H1 (cell line): Measurements from ENCODE around the gene KDR. TPM values are rescaled to one million over a fixed set of nuclear protein-coding genes. Genes with fewer than 3 reads are reported as not detected.

Source experiments
- CTCF ChIA-PET: fragments of 300-600 bp; sonication (Branson Sonifier 250); formaldehyde crosslinking; loops from one replicate; lab custom pipeline; 2021; ENCODE audit not compliant: partially characterized antibody; lab: Charles Lee
- POLR2A ChIA-PET: fragments of 300-600 bp; sonication (Branson Sonifier 250); formaldehyde crosslinking; loops from one replicate; lab custom pipeline; 2021; ENCODE audit warnings: inconsistent platforms; ENCODE audit not compliant: partially characterized antibody; lab: Charles Lee
- DNase-seq, 2 experiments: peaks; one replicate each; pipeline versions ENCODE4 v3.0.0 to v3.0.0-alpha.2; 2010 to 2022; ENCODE audit warnings: low spot score in 2 of 2, low read depth in 1 of 2, mixed read lengths in 1 of 2
- FAIRE-seq: peaks from 2 replicates; lab custom pipeline; 2011; peaks lifted over from hg19 to GRCh38; lab: Jason Lieb, UNC
- H2AFZ ChIP-seq: 2 replicates; pipeline ENCODE4 v1.8.1; 2012; ENCODE audit warnings: low read length, inconsistent platforms
- H2AK5ac ChIP-seq: 2 replicates; pipeline ENCODE4 v1.6.1; 2013; ENCODE audit warnings: low read depth, low read length
- H2BK120ac ChIP-seq: replicated peaks from 2 replicates; pipeline ENCODE3; 2013; ENCODE audit warnings: low read depth, low read length, inconsistent platforms
- H2BK12ac ChIP-seq: 2 replicates; pipeline ENCODE4 v1.6.1; 2013; ENCODE audit warnings: low read depth, low read length
- H2BK15ac ChIP-seq: 2 replicates; pipeline ENCODE4 v1.6.1; 2013; ENCODE audit warnings: low read length
- H2BK20ac ChIP-seq: 2 replicates; pipeline ENCODE4 v1.6.1; 2013; ENCODE audit warnings: low read length
- H2BK5ac ChIP-seq: 2 replicates; pipeline ENCODE4 v1.6.1; 2013; ENCODE audit warnings: low read depth, low read length
- H3K14ac ChIP-seq: 2 replicates; pipeline ENCODE4 v1.6.1; 2013; ENCODE audit warnings: inconsistent platforms; ENCODE audit not compliant: insufficient read length
- H3K18ac ChIP-seq: 2 replicates; pipeline ENCODE4 v1.6.1; 2013; ENCODE audit warnings: low read length; ENCODE audit errors: extremely low read depth
- H3K23ac ChIP-seq: 2 replicates; pipeline ENCODE4 v1.6.1; 2013; ENCODE audit warnings: inconsistent platforms; ENCODE audit not compliant: insufficient read length
- H3K23me2 ChIP-seq: 2 replicates; pipeline ENCODE4 v1.6.1; 2013; ENCODE audit warnings: low read depth, low read length
- H3K27ac ChIP-seq: 2 replicates; pipeline ENCODE4 v1.6.1; 2011; ENCODE audit warnings: low read depth, low read length, inconsistent platforms
- H3K27me3 ChIP-seq, 4 experiments: replicated peaks in 1 of 4; 1 replicate in 1 of 4; 2 replicates in 3 of 4; pipeline versions ENCODE4 v1.6.1 to v1.8.1; 2011 to 2013; ENCODE audit warnings: low read length in 3 of 4, mild to moderate bottlenecking in 3 of 4, inconsistent platforms in 2 of 4, mixed read lengths in 2 of 4, moderate library complexity in 1 of 4; ENCODE audit not compliant: control insufficient read depth in 3 of 4, insufficient read depth in 3 of 4; ENCODE audit errors: extremely low read depth in 1 of 4
- H3K36me3 ChIP-seq, 4 experiments: 2 replicates each; pipeline versions ENCODE4 v1.6.1 to v1.8.1; 2011 to 2013; ENCODE audit warnings: mild to moderate bottlenecking in 4 of 4, low read length in 3 of 4, moderate library complexity in 2 of 4, control low read depth in 1 of 4, inconsistent platforms in 1 of 4; ENCODE audit not compliant: insufficient read depth in 4 of 4, control insufficient read depth in 2 of 4
- H3K4ac ChIP-seq: replicated peaks from 2 replicates; pipeline ENCODE3; 2013; ENCODE audit warnings: low read length, low read depth, mixed read lengths, inconsistent platforms; ENCODE audit not compliant: insufficient read length
- H3K4me1 ChIP-seq, 4 experiments: replicated peaks in 1 of 4; 1 replicate in 1 of 4; 2 replicates in 3 of 4; pipeline versions ENCODE4 v1.6.1 to v1.8.1; 2011 to 2013; ENCODE audit warnings: low read length in 3 of 4, inconsistent platforms in 2 of 4, mixed read lengths in 1 of 4; ENCODE audit not compliant: insufficient read depth in 4 of 4, control insufficient read depth in 3 of 4
- H3K4me2 ChIP-seq, 2 experiments: 2 replicates each; pipeline versions ENCODE4 v1.6.1 to v1.8.1; 2011 to 2013; ENCODE audit warnings: low read depth in 2 of 2, low read length in 2 of 2, control low read depth in 1 of 2, inconsistent platforms in 1 of 2, mild to moderate bottlenecking in 1 of 2; ENCODE audit not compliant: insufficient read depth in 1 of 2
- H3K4me3 ChIP-seq, 4 experiments: fragments of 200-600, 300-600 bp in 1 of 4; sonication (generic), shearing (Covaris generic), sonication (Bioruptor Twin) in 1 of 4; 2 replicates each; pipeline versions ENCODE4 v1.5.1 to v1.8.1; 2011 to 2016; ENCODE audit warnings: low read length in 4 of 4, low read depth in 3 of 4, control low read depth in 2 of 4, inconsistent platforms in 2 of 4, mild to moderate bottlenecking in 2 of 4, mixed read lengths in 1 of 4, moderate library complexity in 1 of 4; ENCODE audit not compliant: insufficient read depth in 2 of 4; ENCODE audit errors: extremely low read depth in 1 of 4
- H3K56ac ChIP-seq: replicated peaks from 2 replicates; pipeline ENCODE3; 2013; ENCODE audit warnings: low read depth, mild to moderate bottlenecking, mixed read lengths, low read length, inconsistent platforms; ENCODE audit not compliant: insufficient read length
- H3K79me1 ChIP-seq: 2 replicates; pipeline ENCODE4 v1.6.1; 2013; ENCODE audit warnings: low read depth, low read length, control low read depth
- H3K79me2 ChIP-seq, 2 experiments: 2 replicates each; pipeline versions ENCODE4 v1.6.1 to v1.8.1; 2012 to 2013; ENCODE audit warnings: low read length in 2 of 2, mild to moderate bottlenecking in 2 of 2, inconsistent platforms in 1 of 2; ENCODE audit not compliant: insufficient read depth in 2 of 2, control insufficient read depth in 1 of 2
- H3K9ac ChIP-seq, 4 experiments: replicated peaks in 1 of 4; 1 replicate in 1 of 4; 2 replicates in 3 of 4; pipeline versions ENCODE4 v1.6.1 to v1.8.1; 2011 to 2013; ENCODE audit warnings: low read depth in 3 of 4, low read length in 3 of 4, control low read depth in 2 of 4, mild to moderate bottlenecking in 2 of 4, moderate library complexity in 2 of 4, inconsistent platforms in 1 of 4; ENCODE audit errors: extremely low read depth in 1 of 4
- H3K9me3 ChIP-seq, 2 experiments: 2 replicates each; pipeline versions ENCODE4 v1.6.1 to v1.8.1; 2012 to 2013; ENCODE audit warnings: mild to moderate bottlenecking in 2 of 2, moderate library complexity in 2 of 2, control low read depth in 1 of 2, inconsistent platforms in 1 of 2, low read depth in 1 of 2, low read length in 1 of 2, mixed read lengths in 1 of 2; ENCODE audit not compliant: insufficient read depth in 2 of 2
- H4K20me1 ChIP-seq, 2 experiments: replicated peaks in 1 of 2; 2 replicates each; pipeline versions ENCODE3 to v1.8.1; 2011 to 2013; ENCODE audit warnings: inconsistent platforms in 2 of 2, low read length in 2 of 2, mild to moderate bottlenecking in 1 of 2; ENCODE audit not compliant: insufficient read depth in 2 of 2, control insufficient read depth in 1 of 2
- H4K5ac ChIP-seq: 2 replicates; pipeline ENCODE4 v1.6.1; 2013; ENCODE audit warnings: low read length, low read depth, mixed read lengths, inconsistent platforms; ENCODE audit not compliant: insufficient read length
- H4K8ac ChIP-seq: 2 replicates; pipeline ENCODE4 v1.8.0; 2013; ENCODE audit warnings: mild to moderate bottlenecking, moderate library complexity, low read length, inconsistent platforms; ENCODE audit not compliant: insufficient read depth; ENCODE audit errors: extremely low read depth
- H4K91ac ChIP-seq: replicated peaks from 2 replicates; pipeline ENCODE3; 2013; ENCODE audit warnings: low read length, mixed read lengths, inconsistent platforms; ENCODE audit not compliant: insufficient read length
- BACH1 ChIP-seq: IDR thresholded peaks from 2 replicates; pipeline ENCODE4 v1.6.1; 2012; ENCODE audit warnings: low read length, improper control_type of control experiment
- FOSL1 ChIP-seq: IDR thresholded peaks from 2 replicates; pipeline ENCODE4 v1.6.1; 2011; ENCODE audit warnings: mild to moderate bottlenecking, low read depth, low read length, moderate library complexity; ENCODE audit not compliant: insufficient read depth
- GABPA ChIP-seq: IDR thresholded peaks from 2 replicates; pipeline ENCODE4 v1.6.1; 2011; ENCODE audit warnings: mild to moderate bottlenecking, low read length, moderate library complexity, borderline replicate concordance; ENCODE audit not compliant: insufficient read depth
- MAFK ChIP-seq: IDR thresholded peaks from 2 replicates; pipeline ENCODE4 v1.6.1; 2012; ENCODE audit warnings: low read depth, mild to moderate bottlenecking, improper control_type of control experiment, low read length
- NANOG ChIP-seq: IDR thresholded peaks from 2 replicates; pipeline ENCODE4 v1.6.1; 2011; ENCODE audit warnings: low read length, low read depth, mild to moderate bottlenecking, inconsistent platforms; ENCODE audit not compliant: insufficient read depth, poor library complexity, severe bottlenecking
- SIX5 ChIP-seq: IDR thresholded peaks from 2 replicates; pipeline ENCODE4 v1.6.1; 2011; ENCODE audit warnings: mild to moderate bottlenecking, low read depth, low read length
- ZNF274 ChIP-seq: IDR thresholded peaks from 2 replicates; pipeline ENCODE4 v1.7.0; 2012; ENCODE audit warnings: low read length, borderline replicate concordance; ENCODE audit errors: extremely low read depth
- WGBS, 2 experiments: shearing (Covaris generic) in 1 of 2; methylation state at CpG; one replicate each; pipeline versions ENCODE4 v1.1.6 to v1.1.7; 2013 to 2015; ENCODE audit warnings: low lambda C conversion rate in 2 of 2, mixed read lengths in 2 of 2, inconsistent platforms in 1 of 2, low coverage in 1 of 2, missing lambda C conversion rate in 1 of 2; ENCODE audit not compliant: insufficient replicate concordance in 2 of 2, insufficient coverage in 1 of 2, insufficient read length in 1 of 2; ENCODE audit errors: extremely low coverage in 1 of 2, missing lambda C conversion rate in 1 of 2; 5-methylcytosine and 5-hydroxymethylcytosine counted together
- polyA plus RNA-seq, 7 experiments: library from polyadenylated mRNA; depleted of rRNA in 3 of 7; stranded (reverse) in 5 of 7; unstranded in 2 of 7; fragments of >200 nt in 5 of 7; fragments of 200-250 nt in 2 of 7; gene quantifications; 1 replicate in 5 of 7; 2 replicates in 1 of 7; 4 replicates in 1 of 7; pipeline versions ENCODE4 v1.2.1 to v1.2.3, GENCODE V29; 2011 to 2013; ENCODE audit warnings: missing spikeins in 2 of 7, mixed read lengths in 2 of 7
- total RNA-seq: library from RNA; stranded (reverse); fragmentation: NEBNext Ultra II Directional; extraction: Animal tissue kit (Norgen Biotek cat#: 25700); gene quantifications from 2 replicates; pipeline ENCODE4 v1.2.1, GENCODE V29; 2021
- TF ChIP-seq, protein P1 (sequence below): IDR thresholded peaks from 2 replicates; pipeline ENCODE4 v1.6.1; 2011; ENCODE audit warnings: low read depth, mild to moderate bottlenecking, low read length; ENCODE audit not compliant: insufficient read depth
- TF ChIP-seq, protein P2 (sequence below): IDR thresholded peaks from 2 replicates; pipeline ENCODE4 v1.6.1; 2012; ENCODE audit warnings: low read length, inconsistent platforms
- TF ChIP-seq, protein P3 (sequence below): IDR thresholded peaks from 2 replicates; pipeline ENCODE4 v1.6.1; 2012; ENCODE audit warnings: inconsistent platforms
- TF ChIP-seq, protein P4 (sequence below): IDR thresholded peaks from 2 replicates; pipeline ENCODE4 v1.6.1; 2012; ENCODE audit warnings: inconsistent platforms

Gene KDR
- total and polyA plus RNA-seq, 2 of the 8 experiments (the other 6 are each of a cell fraction or from before 2014, with no cell fraction given) = 69.3 to 106 TPM

DNA sequence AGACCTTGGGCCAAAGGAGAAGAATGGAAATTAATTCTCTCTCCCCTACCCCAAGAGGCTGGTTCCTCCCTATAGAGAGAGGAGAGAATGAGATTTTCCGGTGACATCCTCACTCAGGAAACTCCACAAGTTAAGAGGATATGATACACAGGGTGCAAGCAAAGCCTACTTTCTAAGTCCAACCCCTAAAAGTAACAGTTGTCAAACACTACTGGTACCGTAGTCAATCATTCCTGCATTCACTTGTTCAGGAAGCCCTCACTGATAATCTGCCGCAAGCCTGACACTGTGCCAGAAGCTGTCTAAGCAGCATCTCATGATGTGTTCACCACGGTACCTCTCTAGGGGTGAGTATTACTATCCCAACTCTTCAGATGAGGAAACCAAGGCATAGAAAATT, 41.7 kb downstream of the KDR start:
- Histone ChIP-seq H4K5ac (no peak overlapping the region), H3K79me2 (no peaks in the 10 kb centered on the region), H2BK5ac (no peak overlapping the region), H3K18ac (no peak overlapping the region), H3K56ac (no peak overlapping the region), H3K36me3 (peaks cover 34 to 97% (median 77%) of the 10 kb centered on the region in 4 experiments), H3K4me3 (no peak overlapping the region), H4K91ac (no peak overlapping the region), H2BK120ac (no peak overlapping the region), H3K27ac (no peak overlapping the region), H3K23me2 (no peaks in the 10 kb centered on the region), H3K4me1 (peaks cover 0 to 8% (median 1%) of the 10 kb centered on the region in 4 experiments; a peak in 3 of 7 replicates), H3K4me2 (no peak overlapping the region), H2BK20ac (no peak overlapping the region), H3K79me1 (no peaks in the 10 kb centered on the region), H3K14ac (no peak overlapping the region), H4K8ac (no peak overlapping the region), H3K9ac (no peak overlapping the region), H2BK15ac (no peak overlapping the region), H2AFZ (no peak overlapping the region), H3K27me3 (no peaks in the 10 kb centered on the region), H3K9me3 (no peaks in the 10 kb centered on the region), H2BK12ac (no peak overlapping the region), H2AK5ac (no peak overlapping the region), H3K4ac (no peak overlapping the region), H3K23ac (no peak overlapping the region), H4K20me1 (peaks cover 0 to 5% of the 10 kb centered on the region in 2 experiments)
- WGBS, 2 experiments = 92% methylated on average over 4 of the region's 4 CpGs; no CpG with 5 or more reads in 1 of the 2 experiments
- FAIRE-seq = no peak
- ChIA-PET POLR2A (interaction anchor here (1.0 to 2.5 kb wide), 2 partner anchors 19 to 20 kb away, joined by 4 to 7 read pairs; no protein-coding TSS in a partner anchor), CTCF (no interaction called here)
- DNase-seq = no peak
- TF ChIP-seq ZNF274 (no peak), SIX5 (no peak), FOSL1 (no peak), NANOG (no peak), MAFK (no peak), GABPA (no peak), BACH1 (no peak)
- TF ChIP-seq, protein P1, sequence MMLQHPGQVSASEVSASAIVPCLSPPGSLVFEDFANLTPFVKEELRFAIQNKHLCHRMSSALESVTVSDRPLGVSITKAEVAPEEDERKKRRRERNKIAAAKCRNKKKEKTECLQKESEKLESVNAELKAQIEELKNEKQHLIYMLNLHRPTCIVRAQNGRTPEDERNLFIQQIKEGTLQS = no peak
- TF ChIP-seq, protein P2, sequence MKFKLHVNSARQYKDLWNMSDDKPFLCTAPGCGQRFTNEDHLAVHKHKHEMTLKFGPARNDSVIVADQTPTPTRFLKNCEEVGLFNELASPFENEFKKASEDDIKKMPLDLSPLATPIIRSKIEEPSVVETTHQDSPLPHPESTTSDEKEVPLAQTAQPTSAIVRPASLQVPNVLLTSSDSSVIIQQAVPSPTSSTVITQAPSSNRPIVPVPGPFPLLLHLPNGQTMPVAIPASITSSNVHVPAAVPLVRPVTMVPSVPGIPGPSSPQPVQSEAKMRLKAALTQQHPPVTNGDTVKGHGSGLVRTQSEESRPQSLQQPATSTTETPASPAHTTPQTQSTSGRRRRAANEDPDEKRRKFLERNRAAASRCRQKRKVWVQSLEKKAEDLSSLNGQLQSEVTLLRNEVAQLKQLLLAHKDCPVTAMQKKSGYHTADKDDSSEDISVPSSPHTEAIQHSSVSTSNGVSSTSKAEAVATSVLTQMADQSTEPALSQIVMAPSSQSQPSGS = no peak
- TF ChIP-seq, protein P3, sequence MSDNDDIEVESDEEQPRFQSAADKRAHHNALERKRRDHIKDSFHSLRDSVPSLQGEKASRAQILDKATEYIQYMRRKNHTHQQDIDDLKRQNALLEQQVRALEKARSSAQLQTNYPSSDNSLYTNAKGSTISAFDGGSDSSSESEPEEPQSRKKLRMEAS = no peak
- TF ChIP-seq, protein P4, sequence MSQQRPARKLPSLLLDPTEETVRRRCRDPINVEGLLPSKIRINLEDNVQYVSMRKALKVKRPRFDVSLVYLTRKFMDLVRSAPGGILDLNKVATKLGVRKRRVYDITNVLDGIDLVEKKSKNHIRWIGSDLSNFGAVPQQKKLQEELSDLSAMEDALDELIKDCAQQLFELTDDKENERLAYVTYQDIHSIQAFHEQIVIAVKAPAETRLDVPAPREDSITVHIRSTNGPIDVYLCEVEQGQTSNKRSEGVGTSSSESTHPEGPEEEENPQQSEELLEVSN = no peak
